Hindlimb muscle (tissue), 1 donor: Measurements from ENCODE around the gene TPD52L2. TPM values are rescaled to one million over a fixed set of nuclear protein-coding genes. Genes with fewer than 3 reads are reported as not detected.

Experiments used
- DNase-seq: peaks from one replicate; pipeline ENCODE4 v3.0.0-alpha.2; 2013
- polyA plus RNA-seq: library from polyadenylated mRNA; unstranded; fragments of 120-200 nt; gene quantifications from one replicate; pipeline ENCODE4 v1.2.1, GENCODE V29; 2013; ENCODE audit not compliant: insufficient read length

TPD52L2 gene
- polyA plus RNA-seq, 1 donor: 87.2 TPM

DNA sequence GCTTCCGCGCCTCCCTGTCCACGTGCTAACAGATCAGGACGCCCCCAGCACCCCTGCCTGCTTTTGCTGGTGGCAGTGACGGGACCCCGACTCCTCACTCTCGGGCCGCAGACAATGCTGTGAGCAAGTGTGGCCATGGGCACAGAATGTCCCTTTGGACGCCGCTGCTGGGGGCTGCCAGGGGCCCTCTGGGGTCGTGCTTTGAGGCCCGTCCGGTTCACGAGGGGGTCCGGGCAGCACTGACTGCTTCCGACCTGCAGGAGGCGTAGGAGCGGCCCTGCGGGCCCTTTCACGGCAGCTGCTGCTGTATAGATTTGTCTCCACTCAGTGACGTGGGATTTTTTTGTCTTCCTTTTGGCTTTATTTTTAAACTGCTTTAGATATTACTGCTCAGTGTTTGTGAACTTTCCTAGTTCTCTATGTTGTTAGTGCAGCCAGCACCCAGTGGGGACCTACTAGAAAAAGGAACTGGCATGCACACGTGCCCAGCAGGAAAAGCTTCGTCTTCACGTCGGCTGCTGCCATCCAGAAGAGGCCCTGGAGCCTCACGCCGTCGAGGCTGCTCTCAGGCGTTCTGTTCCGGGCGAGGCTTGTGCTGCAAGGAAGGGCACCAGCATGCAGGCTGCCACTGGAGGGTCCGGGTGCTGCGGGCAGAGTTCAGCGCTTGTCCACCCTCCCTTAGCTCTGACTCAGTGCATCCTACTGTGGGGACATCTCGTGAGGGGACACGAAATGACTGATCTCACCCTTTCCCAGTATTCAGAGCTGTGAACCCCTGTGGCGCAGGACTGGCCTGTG is 69.4 kb downstream of the TPD52L2 start:
- DNase-seq: no peak

DNA sequence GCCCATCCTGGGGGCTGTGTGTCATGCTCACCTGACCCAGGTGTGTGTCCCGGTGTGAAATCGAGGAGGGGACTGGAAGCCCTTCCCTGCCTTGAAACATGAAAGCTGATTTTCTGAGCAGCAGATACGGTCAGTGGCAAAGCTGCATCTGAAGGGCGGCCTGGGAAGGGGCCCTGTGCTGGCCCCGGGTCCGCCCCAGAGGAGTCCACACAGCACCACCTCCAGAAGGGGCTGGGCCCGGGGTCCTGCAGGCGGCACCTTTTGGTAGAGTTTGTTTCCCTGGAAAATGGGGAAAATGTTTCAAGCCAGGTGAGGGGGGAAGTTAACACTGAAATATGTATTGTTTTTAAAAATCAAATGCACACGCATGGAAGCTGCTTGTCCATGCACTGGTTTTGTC is 70.4 kb downstream of the TPD52L2 start:
- DNase-seq: no peak

DNA sequence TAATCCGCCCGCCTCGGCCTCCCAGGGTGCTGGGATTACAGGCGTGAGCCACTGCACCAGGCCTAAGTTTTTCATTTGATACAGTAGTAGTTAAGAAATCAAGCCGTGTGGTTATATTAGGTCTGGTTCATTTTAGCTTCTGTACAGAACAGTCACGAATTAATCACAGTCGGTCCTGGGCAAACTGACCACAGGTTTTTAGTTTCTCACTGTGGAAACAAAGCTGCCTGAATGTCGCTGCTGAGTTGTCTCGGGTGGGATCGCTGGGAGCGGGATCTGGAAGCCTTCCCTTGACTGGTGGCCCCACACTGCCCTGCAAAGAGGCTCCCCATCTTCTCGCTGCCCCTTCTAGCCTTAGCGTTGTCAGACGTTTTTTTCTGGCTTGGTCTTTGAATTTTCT is 72.5 kb downstream of the TPD52L2 start:
- DNase-seq: no peak

DNA sequence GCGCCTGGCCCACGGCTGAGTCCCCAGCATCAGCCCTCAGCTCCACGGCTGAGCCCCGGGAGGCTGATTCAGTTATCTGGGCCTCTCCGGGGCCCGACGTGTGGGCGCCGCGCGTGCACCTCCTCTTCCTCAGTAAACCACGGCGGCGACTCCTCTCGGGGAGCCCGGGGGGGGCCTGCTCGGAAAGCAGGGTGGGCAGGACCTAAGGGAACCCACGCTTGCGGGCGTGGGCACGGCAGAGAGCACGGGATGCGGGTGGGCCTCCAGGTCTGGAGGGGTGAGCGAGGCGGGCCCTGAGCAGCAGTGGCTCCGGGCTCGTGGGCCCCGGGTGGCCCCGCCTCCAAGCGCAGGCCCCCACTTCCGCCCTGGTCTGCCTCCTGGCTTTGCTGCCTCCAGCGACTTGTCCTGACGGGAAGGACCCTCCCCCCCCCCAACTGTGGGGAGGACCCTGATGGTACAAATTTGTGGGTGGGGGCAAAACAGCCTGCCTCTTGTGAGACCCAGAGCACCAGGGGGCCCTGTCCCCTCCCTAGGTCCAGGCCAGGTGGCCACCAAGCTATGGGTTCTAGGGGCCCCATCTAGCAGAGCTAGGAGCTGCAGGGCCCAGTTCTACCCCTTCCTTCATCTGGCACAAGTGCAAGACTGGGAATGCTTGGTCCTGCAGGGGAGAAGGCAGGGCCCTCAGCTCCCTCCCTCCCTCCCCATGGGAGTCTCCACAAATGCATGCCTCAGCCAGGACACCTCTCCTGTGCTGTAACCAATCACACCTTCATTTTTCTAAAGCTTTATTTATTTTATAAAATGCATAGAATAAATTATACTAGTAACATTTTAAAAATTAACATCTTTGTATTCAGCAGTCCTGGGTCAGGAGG is 74.2 kb downstream of the TPD52L2 start:
- DNase-seq: no peak

DNA sequence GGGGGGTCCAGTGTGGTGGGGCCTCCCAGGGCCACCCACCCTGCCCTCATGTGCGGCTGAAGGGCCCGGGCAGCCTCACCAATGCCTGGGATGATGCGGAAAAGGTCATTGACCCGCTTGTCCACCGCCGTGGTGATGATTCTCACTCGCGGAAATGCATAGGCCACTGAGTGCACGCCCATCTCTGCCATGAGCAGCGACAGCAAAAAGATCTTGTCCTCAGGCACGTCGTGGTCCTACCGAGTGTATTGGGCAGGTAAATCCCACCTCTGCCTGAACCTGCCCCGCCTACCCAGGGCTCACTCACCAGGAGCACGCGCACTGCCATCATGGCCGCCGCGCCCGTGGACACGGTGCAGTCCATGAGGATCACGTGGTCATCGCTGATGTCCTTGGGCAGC is 75.0 kb downstream of the TPD52L2 start:
- DNase-seq: no peak

DNA sequence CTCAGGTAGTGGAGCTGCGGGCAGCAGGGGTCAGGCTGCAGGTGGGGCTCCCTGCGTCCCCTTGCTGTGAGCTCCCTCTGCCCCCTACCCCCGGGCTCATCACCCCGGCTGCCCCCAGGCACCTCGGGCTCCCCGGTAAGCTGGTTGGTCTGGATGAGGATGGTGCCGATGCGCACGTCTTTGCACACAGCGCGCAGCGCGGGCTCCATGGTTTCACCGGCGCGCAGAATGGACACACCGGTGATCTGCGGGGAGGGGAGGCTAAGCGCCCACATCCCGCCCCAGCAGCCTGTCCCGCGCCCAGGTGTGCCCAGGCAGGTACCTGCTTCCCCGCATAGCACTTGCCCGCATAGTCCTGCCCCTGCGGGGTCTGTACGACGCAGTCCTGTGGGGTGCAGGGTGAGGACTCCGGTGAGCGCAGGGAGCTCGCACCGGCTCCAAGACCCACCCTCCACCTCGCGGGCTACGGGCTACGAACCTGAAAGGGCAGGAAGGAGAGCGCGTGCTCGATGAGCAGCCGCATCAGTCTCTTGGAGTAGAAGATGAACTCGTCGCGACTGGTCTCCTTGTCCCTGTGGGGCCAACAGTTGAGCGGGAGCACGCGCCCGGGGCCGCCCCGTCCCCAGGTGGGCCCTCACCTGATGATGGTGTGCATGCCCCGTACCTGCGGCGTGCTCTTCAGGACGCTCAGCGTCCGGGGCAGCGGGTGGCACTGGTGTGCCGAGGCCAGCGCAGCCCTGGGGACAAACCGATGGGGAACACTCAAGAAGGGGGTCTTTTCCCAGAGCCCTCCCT is 75.6 kb downstream of the TPD52L2 start:
- no peak for DNase-seq

Other genes starting within 250 kb of the TPD52L2 start
- 8.0 TPM for gene GMEB2, start 238.2 kb upstream of the TPD52L2 start, polyA plus RNA-seq
- gene STMN3, start 211.8 kb upstream of the TPD52L2 start, polyA plus RNA-seq: 13.5 TPM
- 12.2 TPM for gene RTEL1, start 207.0 kb upstream of the TPD52L2 start, polyA plus RNA-seq
- 1.6 TPM for gene TNFRSF6B, start 168.6 kb upstream of the TPD52L2 start, polyA plus RNA-seq
- 31.7 TPM for gene ARFRP1, start 157.3 kb upstream of the TPD52L2 start, polyA plus RNA-seq
- gene ZGPAT, start 157.2 kb upstream of the TPD52L2 start, polyA plus RNA-seq: 17.1 TPM
- gene LIME1, start 128.6 kb upstream of the TPD52L2 start, polyA plus RNA-seq: 6.2 TPM
- 189 TPM for gene SLC2A4RG, start 125.5 kb upstream of the TPD52L2 start, polyA plus RNA-seq
- gene ZBTB46, start 34.0 kb upstream of the TPD52L2 start, polyA plus RNA-seq: 24.7 TPM
- gene ABHD16B, start 3.8 kb upstream of the TPD52L2 start, polyA plus RNA-seq: not detected
- gene DNAJC5, start 29.9 kb downstream of the TPD52L2 start, polyA plus RNA-seq: 33.3 TPM
- gene UCKL1, start 91.1 kb downstream of the TPD52L2 start, polyA plus RNA-seq: 54.9 TPM
- 29.8 TPM for gene ZNF512B, start 104.7 kb downstream of the TPD52L2 start, polyA plus RNA-seq
- 4.4 TPM for gene SAMD10, start 114.4 kb downstream of the TPD52L2 start, polyA plus RNA-seq
- 63.6 TPM for gene PRPF6, start 115.9 kb downstream of the TPD52L2 start, polyA plus RNA-seq
- gene C20orf204, start 170.9 kb downstream of the TPD52L2 start, polyA plus RNA-seq: 1.0 TPM
- gene SOX18, start 184.4 kb downstream of the TPD52L2 start, polyA plus RNA-seq: 19.6 TPM
- 49.9 TPM for gene TCEA2, start 197.9 kb downstream of the TPD52L2 start, polyA plus RNA-seq
- gene RGS19, start 214.2 kb downstream of the TPD52L2 start, polyA plus RNA-seq: 6.9 TPM
- 1.1 TPM for gene OPRL1, start 214.8 kb downstream of the TPD52L2 start, polyA plus RNA-seq
- not detected for gene LKAAEAR1, start 219.1 kb downstream of the TPD52L2 start, polyA plus RNA-seq
- not detected for gene NPBWR2, start 242.3 kb downstream of the TPD52L2 start, polyA plus RNA-seq